Daoy (cell line): ENCODE results near the gene CDCP1. TPM values are rescaled to one million over a fixed set of nuclear protein-coding genes. Genes with fewer than 3 reads are reported as not detected.

ENCODE experiments used
- DNase-seq: peaks from one replicate; pipeline ENCODE4 v3.0.0-alpha.2; 2015; ENCODE audit warnings: low read depth
- total RNA-seq: library from RNA; depleted of rRNA; stranded (reverse); fragments of >200 nt; shearing (Covaris generic); gene quantifications from 2 replicates; pipeline ENCODE4 v1.2.3, GENCODE V29; 2014; rRNA removed

CDCP1 gene, protein sequence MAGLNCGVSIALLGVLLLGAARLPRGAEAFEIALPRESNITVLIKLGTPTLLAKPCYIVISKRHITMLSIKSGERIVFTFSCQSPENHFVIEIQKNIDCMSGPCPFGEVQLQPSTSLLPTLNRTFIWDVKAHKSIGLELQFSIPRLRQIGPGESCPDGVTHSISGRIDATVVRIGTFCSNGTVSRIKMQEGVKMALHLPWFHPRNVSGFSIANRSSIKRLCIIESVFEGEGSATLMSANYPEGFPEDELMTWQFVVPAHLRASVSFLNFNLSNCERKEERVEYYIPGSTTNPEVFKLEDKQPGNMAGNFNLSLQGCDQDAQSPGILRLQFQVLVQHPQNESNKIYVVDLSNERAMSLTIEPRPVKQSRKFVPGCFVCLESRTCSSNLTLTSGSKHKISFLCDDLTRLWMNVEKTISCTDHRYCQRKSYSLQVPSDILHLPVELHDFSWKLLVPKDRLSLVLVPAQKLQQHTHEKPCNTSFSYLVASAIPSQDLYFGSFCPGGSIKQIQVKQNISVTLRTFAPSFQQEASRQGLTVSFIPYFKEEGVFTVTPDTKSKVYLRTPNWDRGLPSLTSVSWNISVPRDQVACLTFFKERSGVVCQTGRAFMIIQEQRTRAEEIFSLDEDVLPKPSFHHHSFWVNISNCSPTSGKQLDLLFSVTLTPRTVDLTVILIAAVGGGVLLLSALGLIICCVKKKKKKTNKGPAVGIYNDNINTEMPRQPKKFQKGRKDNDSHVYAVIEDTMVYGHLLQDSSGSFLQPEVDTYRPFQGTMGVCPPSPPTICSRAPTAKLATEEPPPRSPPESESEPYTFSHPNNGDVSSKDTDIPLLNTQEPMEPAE
- 12.9 and 20.6 TPM in 2 replicates for total RNA-seq

DNA sequence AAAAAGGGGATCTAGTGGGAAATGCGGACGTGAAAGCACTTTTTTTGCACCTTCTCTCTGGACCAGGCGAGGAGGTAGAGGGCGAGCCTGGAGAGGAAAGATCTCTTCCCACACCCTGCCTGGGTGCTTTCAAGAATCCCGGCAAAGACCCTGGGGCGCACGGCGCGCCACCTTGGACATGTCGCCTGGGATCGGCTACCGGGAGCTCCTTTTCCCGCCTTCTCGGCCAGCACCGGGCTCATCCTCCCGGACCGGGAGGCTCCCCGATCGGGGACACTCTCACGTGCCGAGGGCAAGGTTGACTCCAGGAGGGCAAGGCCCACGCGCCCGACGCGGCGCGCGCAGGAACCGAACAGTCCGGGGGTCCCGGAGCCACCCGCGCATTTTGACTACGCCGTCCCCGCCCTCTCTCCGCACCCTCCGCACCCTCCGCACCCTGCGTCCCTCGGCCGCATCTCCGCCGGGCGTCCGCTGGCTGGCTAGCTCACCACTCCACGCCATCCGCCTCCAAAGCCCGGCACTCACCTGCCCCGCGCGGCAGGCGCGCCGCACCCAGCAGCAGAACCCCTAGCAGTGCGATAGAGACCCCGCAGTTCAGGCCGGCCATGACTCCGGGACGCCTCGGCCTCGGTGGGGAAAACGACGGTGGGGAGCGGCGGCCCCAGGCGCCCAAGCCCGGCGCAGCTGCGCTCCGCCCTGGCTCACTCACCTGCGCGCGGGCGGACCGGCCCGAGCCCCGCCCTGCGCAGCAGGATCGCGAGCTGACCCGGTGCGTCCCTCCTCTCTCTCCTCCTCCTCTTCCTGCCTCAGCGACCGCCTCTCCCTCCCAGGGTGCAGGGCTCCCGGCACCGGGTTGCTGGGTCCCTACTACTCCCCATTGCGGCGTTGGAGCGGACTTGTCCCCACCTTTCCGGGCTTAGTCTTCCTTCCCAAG is at the start of gene CDCP1:
Gene CDCP1 (minus strand): TSS at position 698 of the 934 bp plus-strand sequence. CDS start 91 bp downstream, at position 607.
- DNase-seq, result peak; percentile 61

- DNase-seq, result no peak
Observed at GRCh38 chr3:45194791-45195190, 48.6 kb upstream of the CDCP1 start.

- DNase-seq, result no peak
Observed at GRCh38 chr3:45191924-45192417, 45.8 kb upstream of the CDCP1 start.

GRCh38 chr3:45191424-45191823 is 45.2 kb upstream of the CDCP1 start:
- DNase-seq, result no peak

GRCh38 chr3:45188719-45189659 is 42.8 kb upstream of the CDCP1 start:
- DNase-seq, result no peak

GRCh38 chr3:45187694-45188141 is 41.5 kb upstream of the CDCP1 start:
- DNase-seq, result no peak

DNA sequence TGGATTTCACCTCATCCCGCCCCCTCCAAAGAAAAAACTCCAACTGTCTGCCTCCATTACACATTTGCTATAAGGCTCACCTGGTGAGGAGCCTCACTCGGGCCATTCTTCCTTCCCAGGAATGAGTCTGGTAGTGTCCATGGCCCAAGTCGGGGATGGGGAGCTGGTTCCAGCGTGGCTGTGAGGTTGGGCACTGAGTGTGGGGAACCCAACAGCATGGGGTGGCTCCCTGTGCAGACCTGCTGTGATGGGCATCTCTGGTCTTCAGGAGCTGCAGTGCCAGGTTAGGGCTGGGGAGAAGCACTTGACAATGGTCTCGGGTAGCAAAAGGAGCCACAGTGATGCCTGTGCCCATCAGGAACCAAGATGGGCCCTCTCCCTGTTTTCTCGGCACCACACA is 40.7 kb upstream of the CDCP1 start:
- DNase-seq, result no peak

DNA sequence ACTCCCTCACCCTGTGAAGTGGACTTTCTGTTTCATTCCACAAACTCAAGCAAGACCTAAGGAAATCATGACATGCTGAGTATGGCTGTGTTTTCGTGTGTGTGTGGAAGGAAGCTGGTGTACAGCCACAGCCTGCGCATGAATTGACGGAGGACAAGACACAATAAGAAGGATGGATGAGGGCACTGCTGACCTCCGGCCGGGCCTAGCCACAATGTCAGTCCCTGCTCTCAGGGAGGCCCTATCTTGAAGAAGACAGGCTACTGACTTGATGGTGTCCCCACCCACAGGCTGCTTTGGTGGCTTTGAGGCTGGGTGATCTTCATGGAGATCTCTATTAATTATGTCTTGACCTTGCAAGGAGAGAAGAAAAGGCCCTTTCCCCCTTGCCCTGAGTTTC is 39.3 kb upstream of the CDCP1 start:
- no peak for DNase-seq

- DNase-seq, result no peak
Observed at GRCh38 chr3:45185052-45185451, 38.9 kb upstream of the CDCP1 start.

GRCh38 chr3:45183872-45184262 is 37.7 kb upstream of the CDCP1 start:
- no peak for DNase-seq

DNA sequence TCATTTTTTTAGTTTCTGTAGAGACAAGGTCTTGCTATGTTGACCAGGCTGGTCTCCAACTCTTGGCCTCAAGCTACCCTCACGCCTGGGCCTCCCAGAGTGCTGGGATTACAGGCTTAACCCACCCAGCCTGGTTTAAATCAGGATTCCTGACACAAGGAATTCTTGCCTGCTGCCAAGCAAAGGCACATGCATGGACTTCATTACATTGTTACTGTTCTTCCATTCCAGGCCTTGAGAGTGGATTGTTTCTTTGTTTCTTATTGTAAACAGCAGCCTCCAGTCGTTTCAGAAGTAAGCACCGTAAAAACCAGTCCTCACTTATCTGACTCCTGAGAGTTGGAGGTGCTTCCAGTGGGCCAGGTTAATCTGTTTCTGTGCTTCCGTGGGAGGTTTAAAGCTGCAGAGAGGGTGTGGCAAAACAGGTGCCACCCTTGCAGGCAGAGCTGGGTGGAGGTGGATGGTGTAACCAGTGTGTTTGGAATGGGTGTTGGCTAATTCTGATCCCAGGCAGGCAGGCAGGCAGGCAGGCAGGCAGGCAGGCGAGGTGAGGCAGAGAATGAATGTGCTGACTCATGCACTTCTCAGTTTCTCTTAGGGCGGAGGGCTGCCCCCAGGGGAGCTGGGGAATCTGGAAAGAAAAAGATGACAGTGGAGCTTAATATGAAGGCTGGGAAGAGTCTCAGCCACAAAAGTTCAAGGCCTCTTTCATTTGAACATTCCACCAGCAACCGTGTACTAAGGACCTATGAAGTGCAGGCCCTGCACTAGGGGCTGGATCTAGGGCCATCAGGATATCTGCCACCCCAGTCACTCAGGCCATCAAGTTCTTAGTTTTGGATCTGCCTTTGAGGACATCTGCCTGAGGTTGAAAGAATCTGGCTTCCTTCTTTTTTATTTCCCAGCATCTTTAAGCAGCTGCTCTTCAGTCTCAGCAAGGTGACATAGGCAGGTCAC is 37.0 kb upstream of the CDCP1 start:
- DNase-seq, result peak; percentile 70

GRCh38 chr3:45181496-45181895 is 35.3 kb upstream of the CDCP1 start:
- no peak for DNase-seq

GRCh38 chr3:45180899-45181298 is 34.7 kb upstream of the CDCP1 start:
- no peak for DNase-seq

- peak; percentile 77 for DNase-seq
Observed at GRCh38 chr3:45180051-45180450, 33.9 kb upstream of the CDCP1 start.

- peak; percentile 27 for DNase-seq
Observed at GRCh38 chr3:45179163-45179562, 33.0 kb upstream of the CDCP1 start.

GRCh38 chr3:45178183-45179023 is 32.2 kb upstream of the CDCP1 start:
- DNase-seq, result peak; percentile 96

DNA sequence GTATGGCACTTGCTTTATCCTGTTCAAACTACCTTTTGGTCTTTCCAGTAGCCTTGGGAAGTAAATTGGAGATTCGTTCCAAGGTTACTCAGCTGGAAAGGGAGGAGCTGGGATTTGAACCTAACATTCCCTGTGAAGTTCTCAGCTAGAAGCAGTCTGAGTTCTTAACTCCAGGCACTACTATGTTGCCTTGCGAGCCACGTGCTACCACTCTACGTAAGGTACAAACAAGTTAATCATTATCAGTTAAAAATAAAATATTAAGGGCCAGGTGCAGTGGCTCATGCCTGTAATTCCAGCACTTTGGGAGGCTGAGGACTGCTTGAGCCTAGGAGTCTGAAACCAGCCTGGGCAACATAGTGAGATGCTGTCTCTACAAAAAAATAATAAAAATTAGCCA is 30.7 kb upstream of the CDCP1 start:
- DNase-seq, result no peak

DNA sequence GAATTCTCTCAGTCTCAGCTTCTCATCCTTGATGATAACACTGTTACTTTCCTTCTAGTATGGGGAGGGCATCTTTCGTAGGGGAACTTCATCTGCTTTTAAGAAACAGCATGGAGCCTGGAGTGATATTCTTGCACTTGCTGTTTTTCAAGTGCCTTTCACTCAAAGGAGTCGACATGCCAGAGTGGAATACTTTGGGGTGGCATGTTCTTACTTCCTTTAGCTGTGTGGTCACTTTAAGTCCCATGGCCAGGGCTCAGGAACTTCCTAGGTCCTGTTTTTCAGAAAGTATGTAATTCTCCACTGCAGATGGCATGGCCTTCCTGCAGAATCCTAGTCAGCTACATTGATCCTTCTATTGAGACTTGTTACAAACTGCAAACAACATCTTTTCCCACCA is 28.1 kb upstream of the CDCP1 start:
- no peak for DNase-seq
